ACHN (cell line): ENCODE measurements around the gene DVL1.

Experiments
- DNase-seq: peaks from one replicate; pipeline ENCODE4 v3.0.0-alpha.2; 2015
- in situ Hi-C: cut with HindIII; loops from 2 replicates; pipeline ENCODE4 v1.10.0; 2017; ENCODE audit warnings: low sequenced_read_pairs, low pct_ligation_motif_present, low pct_unique_long_range_greater_than_20kb

Gene DVL1

DNA sequence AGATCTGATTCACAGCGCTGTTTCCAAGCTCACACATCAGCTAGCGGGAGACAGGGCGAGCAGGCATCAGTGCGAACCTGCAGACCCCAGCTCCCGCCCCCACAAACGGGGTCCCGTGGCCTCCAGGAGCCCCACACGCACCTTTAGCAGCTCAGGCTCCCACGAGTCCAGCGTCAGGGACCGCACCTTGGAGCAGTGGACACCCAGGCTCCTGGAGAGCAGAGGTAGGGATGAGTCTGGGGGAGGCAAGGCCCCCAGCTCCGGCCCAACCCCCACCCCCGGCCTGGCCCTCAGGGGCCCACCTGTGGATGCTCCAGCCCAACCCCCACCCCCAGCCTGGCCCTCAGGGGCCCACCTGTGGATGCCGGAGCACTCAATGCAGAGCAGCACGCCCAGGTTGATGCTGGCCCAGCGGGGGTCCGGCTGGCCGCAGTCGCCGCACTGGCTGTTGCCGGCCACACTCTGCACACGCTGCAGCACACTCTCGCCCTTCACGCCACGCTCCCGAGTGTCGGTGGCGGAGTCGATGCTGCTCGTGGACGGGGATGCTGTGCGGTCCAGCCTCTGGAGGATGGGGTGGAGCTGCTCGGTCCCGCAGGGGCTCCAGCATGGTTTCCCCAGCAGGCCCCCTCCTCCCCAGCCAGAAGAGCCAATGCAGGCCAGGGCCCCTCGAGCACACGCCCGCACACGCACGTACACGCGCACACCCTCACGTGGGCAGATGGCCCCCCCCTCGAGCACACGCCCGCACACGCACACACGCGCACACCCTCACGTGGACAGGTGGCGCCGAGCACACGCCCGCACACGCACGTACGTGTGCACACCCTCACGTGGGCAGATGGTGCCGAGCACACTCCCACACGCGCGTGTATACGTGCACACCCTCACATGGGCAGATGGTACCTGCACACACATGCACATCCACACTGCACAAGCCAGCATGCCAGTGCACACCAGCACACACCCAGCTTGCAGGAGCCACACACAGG, 52.9 kb downstream of the DVL1 start:
- in situ Hi-C loops: no loop called here
- DNase-seq: no peak

DNA sequence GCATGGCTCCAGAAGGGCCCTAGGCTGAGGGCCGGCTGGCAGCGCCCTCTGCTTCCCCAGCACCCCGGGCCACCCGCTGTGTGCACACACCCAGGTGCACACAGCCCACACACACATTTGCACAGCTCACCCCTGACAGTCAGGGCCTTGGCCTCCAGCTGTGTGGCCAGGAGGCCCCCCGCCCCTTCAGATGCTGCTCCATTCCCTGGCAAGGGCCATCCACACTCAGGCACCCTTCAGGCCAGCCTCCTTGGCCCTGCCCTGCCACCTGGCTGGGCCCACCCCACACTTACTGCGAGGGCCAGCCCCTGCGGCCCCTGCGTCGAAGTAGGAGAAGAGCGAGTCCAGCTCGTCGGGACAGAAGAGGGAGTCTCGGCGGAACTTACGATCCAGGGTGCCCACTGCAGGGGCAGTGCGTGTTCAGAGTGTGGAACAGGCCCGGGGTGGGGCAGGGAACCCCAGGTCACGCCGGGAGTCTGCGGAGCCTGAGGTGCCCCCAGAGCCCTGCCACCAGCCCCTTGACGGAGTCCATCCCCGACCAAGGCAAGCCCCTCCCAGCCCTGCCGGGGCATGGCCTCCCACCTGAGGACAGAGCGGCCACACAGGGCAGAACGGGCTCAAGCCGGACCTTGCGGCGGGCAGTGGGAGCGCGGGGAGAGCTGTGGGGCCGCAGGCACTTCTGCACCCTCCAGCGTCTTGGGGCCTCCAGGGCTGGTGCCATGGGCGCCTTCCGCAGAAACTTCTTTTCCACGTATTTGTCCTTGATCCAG, 53.9 kb downstream of the DVL1 start:
- DNase-seq: no peak
- in situ Hi-C loops: no loop called here

DNA sequence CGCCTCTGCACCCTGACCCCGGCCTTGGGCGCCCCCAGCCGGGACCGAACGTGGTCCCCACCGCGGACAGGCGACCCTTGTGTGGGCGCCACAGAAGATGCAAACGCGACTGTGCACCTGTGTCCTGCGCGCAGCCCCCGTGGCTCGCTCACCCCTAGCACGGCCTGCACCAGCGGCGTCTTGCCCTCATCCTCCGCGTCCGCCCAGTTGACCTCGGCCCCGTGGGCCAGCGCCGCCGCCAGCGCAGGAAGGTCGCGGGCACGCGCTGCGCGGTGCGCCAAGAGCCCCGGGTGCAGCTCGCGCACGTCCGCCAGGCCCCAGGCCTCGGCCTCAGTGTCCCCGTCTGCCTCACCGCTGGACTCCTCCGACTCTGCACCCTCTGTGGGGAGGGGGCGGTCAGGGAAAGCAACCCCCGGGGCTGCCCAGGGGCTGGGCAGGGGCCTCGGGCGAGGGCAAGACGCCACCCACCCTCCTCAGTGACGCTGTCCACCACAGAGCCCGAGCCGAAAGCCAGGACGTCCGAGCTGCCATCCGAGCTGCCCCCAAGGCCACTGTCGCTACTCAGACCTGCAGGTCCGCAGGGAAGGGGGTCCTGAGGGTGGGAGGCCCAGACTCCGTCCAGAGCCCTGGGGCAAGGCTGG, 54.8 kb downstream of the DVL1 start:
- DNase-seq: no peak
- in situ Hi-C loops: no loop called here

DNA sequence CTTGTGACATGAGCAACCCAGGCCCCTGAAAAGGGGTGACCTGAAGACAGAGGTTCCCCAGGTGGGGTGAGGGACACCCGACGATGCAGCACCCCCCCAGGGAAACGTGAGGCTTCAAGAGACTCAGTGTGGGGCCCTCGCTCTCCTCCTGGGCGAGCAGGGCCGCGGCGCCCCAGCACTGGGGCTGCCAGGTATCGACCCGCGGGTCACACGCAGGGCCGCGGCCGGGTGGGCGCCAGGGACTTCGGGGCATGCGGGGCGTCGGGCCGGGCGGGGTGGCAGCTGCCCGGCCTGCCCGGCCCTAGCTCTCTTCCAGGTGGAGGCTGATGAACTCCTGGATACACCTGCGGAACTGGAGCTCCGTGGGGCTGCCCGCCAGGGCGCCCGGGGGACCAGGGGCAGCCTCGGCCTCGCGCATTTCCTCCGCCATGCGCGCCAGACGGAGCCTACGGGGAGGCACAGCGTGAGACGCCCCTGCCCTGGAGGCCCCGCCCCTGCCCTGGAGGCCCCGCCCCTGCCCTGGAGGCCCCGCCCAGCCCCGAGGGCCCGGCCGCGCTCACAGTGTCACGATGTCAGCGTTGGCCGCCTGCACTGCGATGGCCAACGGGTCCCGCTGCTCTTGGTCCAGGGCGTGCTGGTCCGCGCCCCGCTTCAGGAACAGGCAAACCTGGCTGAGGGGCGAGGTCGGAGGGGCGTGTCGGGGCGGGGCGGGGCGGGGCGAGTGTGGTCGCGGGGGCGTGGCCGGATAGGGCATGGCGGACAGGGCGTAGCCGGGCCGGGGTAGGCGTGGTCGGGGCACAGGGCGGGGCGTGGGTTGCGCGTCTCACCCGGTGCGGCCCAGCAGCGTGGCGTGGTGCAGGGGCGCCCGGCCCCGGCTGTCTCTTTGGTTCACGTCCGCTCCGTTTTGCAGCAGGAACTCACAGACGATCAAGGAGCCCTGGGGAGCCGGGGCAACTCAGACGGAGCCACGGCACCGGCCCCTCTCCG, 55.7 kb downstream of the DVL1 start:
- in situ Hi-C loops: no loop called here

DNA sequence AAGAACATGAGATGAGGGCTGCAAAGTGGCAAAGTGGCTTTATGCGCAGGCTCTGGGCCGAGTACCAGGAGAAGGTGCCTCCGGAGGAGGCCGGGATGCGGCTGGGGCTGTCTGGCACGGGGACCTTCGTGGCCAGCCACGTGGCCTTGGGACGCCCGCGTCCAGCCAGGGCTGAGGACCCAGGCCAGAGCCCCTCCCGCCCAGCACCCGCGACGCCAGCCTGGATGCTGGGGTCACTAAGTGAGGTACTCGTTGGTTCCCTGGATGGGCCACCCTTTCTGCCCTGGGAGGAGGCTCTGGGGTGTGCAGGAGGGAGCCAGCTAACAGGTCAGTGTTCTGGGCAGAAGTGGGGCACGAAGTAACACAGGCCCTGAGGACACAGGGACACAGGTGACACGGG, 56.4 kb downstream of the DVL1 start:
- in situ Hi-C loops: no loop called here
- no peak for DNase-seq

More for the DNA sequence above, 55.7 kb downstream of the DVL1 start:
- DNase-seq: no peak

DNA sequence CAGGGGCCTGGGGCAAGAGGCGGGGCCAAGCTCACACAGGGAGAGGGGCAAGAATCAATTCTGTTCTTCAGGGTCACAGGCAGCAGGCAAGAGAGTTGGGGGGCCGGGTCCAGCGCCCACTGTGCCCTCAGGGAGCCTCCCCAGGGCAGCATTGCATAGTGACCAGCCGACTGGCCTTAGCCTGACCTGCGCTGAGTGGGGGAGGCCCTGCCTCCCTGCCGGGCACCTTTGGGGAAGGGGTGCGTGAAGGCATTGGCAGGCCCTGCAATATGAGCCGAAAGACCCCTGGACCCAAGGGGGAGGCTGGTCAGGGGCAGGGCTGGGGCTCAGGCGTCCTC, 56.8 kb downstream of the DVL1 start:
- no peak for DNase-seq
- in situ Hi-C loops: no loop called here

DNA sequence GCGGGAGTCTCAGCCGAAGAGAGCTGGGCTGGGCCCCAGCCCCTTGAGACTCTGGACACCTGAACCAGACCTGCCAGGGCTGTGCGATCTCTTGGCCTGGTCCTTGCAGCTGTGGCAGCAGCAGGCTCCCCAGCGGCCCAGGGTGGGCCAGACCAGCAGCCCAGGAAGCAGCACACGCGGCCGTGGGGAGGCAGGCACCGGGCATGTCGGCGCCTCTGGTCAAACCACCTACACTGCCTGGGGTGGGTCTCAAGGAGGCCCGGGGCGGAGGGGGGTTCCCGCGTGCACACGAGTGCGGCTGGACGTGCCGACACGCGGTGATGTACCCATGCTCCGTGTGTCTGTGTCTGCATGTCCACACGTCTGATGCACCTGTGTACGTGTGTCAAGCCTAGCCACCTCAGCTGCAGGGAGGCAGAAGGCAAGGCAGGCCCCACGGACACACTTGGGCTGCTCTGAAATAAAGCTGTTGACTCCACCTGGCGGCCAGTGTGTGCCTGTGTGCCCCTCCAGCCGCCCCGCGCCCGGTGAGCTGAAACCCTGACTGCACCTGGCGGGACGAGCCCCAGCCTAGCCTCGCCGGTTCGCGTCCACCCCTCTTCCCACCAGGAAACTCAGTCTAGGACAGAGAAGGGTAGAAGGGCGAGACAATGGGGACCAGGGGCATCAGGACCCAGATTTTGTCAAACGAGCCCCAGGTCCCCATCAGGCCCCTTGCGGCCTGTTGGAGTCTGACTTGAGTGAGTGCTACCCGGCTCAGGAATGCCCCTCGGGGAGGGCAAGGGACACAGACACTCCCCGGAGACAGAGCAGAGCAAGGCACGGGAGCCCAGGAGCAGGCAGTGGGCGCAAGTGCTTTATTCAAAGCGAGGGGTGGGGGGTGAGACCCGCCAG, 57.4 kb downstream of the DVL1 start:
- in situ Hi-C loops: no loop called here
- peak; percentile 64 for DNase-seq

DNA sequence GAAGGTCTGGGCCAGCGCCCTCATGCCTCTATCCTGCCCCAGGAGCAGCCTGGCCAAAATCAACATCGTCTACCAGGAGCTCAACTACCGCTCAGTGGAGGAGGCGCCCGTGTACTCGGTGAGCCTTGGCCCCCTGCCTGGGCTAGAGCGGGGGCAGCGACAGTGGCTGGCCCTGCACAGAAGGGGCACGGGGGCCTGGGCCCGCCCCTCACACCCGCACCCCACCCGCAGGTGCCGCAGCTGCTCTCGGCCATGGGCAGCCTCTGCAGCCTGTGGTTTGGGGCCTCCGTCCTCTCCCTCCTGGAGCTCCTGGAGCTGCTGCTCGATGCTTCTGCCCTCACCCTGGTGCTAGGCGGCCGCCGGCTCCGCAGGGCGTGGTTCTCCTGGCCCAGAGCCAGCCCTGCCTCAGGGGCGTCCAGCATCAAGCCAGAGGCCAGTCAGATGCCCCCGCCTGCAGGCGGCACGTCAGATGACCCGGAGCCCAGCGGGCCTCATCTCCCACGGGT, 58.1 kb downstream of the DVL1 start:
- DNase-seq: no peak
- in situ Hi-C loops: no loop called here

DNA sequence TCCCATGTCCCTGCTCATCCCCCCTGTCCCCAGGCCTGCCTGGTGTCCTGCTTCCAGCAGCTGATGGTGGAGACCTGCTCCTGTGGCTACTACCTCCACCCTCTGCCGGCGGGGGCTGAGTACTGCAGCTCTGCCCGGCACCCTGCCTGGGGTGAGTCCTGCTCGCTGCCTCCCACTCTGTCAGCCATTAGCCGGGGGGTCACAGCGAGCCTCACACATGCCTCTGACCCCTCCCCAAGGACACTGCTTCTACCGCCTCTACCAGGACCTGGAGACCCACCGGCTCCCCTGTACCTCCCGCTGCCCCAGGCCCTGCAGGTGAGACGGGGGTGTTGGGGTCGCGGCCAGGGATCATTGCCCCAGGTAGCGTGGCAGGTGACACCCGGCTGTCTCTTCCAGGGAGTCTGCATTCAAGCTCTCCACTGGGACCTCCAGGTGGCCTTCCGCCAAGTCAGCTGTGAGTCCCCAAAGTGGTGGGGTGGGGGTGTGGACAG, 58.9 kb downstream of the DVL1 start:
- DNase-seq: peak; percentile 60
- in situ Hi-C loops: no loop called here

DNA sequence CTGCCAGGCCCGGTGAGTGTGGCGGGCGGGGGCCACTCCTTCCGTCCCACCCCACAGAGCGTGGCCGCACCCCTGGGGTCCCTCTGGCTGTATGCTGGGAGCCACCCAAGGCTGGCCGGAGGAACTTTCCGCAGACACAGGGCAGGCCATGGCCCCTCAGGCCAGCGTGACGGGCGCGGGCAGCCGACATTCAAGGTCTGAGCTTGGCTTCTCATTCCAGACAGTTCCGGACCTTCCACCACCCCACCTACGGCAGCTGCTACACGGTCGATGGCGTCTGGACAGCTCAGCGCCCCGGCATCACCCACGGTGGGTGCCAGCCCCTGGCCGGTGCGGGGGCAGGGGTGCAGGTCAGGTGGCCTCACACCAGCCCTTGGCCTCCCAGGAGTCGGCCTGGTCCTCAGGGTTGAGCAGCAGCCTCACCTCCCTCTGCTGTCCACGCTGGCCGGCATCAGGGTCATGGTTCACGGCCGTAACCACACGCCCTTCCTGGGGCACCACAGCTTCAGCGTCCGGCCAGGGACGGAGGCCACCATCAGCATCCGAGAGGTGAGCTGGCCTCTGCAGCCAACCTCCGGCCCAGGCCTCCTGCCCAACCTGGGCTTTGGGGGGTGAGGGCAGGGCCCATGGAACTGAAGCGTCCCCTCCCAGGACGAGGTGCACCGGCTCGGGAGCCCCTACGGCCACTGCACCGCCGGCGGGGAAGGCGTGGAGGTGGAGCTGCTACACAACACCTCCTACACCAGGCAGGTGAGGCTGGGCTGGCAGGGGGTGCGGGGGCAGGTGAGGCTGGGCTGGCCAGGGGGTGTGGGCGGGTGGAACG, 61.7 kb downstream of the DVL1 start:
- in situ Hi-C loops: no loop called here

DNA sequence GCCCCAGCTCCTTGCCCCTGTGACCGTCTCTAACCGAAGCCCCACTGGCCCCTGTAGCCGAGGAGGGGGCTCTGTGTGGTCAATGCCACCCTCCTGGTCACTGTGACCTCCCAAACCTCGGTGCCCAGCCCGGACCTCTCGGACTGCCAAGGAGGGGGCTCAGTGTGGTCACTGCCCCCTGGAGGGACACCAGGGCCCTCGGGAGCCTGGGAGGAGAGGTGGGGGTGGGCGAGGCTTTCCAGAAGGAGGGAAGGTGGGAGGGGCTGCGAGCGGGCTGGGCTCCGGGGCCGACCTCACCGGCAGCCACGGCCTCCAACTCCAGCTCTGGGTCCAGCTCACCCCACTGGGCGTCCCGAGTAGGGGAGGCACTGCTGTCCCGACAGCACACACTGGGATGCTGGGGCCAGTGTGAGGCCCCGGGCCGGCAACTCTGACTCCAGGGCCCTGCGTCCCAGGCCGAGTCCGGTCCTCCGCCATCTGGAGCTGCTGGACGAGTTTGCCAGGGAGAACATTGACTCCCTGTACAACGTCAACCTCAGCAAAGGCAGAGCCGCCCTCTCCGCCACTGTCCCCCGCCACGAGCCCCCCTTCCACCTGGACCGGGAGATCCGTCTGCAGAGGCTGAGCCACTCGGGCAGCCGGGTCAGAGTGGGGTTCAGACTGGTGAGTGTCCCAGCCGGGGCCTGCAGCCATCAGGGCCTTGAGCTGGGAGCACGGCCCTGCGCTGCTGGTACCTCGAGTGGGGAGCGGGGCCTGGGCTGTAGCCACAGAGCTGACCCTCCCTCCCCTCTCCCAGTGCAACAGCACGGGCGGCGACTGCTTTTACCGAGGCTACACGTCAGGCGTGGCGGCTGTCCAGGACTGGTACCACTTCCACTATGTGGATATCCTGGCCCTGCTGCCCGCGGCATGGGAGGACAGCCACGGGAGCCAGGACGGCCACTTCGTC, 62.6 kb downstream of the DVL1 start:
- in situ Hi-C loops: no loop called here
- no peak for DNase-seq

More for the DNA sequence above, 61.7 kb downstream of the DVL1 start:
- DNase-seq: no peak

DNA sequence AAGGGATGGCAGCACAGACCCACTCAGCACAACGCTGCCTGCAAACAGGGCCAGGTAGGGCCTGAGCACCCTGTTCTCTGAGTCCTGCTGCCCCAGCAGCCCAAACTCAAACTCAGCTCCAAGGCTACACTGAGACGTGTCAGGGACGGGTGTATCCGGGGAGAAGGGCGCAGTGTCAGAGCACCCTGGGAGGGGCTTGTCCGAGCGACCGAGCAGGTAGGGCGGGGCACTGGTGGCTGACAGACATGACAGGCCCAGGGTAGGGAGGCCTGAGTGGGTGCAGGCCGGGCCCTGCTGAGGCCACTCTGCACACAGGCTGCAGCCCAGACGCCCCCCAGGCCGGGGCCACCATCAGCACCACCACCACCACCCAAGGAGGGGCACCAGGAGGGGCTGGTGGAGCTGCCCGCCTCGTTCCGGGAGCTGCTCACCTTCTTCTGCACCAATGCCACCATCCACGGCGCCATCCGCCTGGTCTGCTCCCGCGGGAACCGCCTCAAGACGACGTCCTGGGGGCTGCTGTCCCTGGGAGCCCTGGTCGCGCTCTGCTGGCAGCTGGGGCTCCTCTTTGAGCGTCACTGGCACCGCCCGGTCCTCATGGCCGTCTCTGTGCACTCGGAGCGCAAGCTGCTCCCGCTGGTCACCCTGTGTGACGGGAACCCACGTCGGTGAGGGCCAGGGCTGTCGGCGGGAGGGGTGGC, 63.5 kb downstream of the DVL1 start:
- no peak for DNase-seq
- in situ Hi-C loops: no loop called here
